HEK293 (cell line): ENCODE measurements around the gene FBN2.

ENCODE experiments used
- CTCF ChIA-PET: fragments of 350-600 bp; formaldehyde crosslinking; extraction: SDS; loops from one replicate; lab custom pipeline; 2021; ENCODE audit warnings: antibody characterized with exemption; lab: Yijun Ruan, JAX
- POLR2A ChIA-PET: fragments of 300-600 bp; formaldehyde crosslinking; extraction: SDS; loops from one replicate; lab custom pipeline; 2020; ENCODE audit warnings: antibody characterized with exemption, inconsistent platforms; lab: Yijun Ruan, JAX
- H3K27ac ChIP-seq: fragments of 200-500 bp; sonication (Bioruptor generic); 2 replicates; pipeline ENCODE4 v1.5.1; 2014; ENCODE audit warnings: low read depth, low read length, control low read depth, inconsistent platforms; ENCODE audit errors: extremely low read depth
- H3K36me3 ChIP-seq, 2 experiments: fragments of 200-500 bp in 1 of 2; sonication (Bioruptor generic) in 1 of 2; 1 replicate in 1 of 2; 2 replicates in 1 of 2; pipeline ENCODE4 v1.5.1; 2014 to 2017; ENCODE audit warnings: inconsistent platforms in 2 of 2, low read length in 2 of 2; ENCODE audit not compliant: control insufficient read depth in 2 of 2, insufficient read depth in 1 of 2
- H3K4me1 ChIP-seq: fragments of 200-500 bp; sonication (Bioruptor generic); 2 replicates; pipeline ENCODE4 v1.5.1; 2014; ENCODE audit warnings: mild to moderate bottlenecking, low read length, inconsistent platforms; ENCODE audit not compliant: control insufficient read depth, insufficient read depth
- H3K4me3 ChIP-seq: 2 replicates; pipeline ENCODE4 v1.5.1; 2011; ENCODE audit warnings: low read depth, mild to moderate bottlenecking, control low read depth, low read length, moderate library complexity
- H3K9me3 ChIP-seq: fragments of 200-500 bp; sonication (Bioruptor generic); 2 replicates; pipeline ENCODE4 v1.5.1; 2014; ENCODE audit warnings: low read depth, low read length, inconsistent platforms; ENCODE audit not compliant: control insufficient read depth, insufficient read depth
- KLF9 ChIP-seq: fragments of 450-650 bp; formaldehyde crosslinking; IDR thresholded peaks from 2 replicates; pipeline ENCODE4 v1.5.1; 2016; ENCODE audit warnings: missing biosample characterization, missing genetic modification characterization, low read depth
- MYNN ChIP-seq: fragments of 450-650 bp; formaldehyde crosslinking; IDR thresholded peaks from 2 replicates; pipeline ENCODE4 v1.5.1; 2016; ENCODE audit warnings: missing biosample characterization, missing genetic modification characterization, borderline replicate concordance
- REPIN1 ChIP-seq: fragments of 450-650 bp; formaldehyde crosslinking; IDR thresholded peaks from 2 replicates; pipeline ENCODE4 v1.5.1; 2017; ENCODE audit warnings: missing biosample characterization, missing genetic modification characterization, low read depth
- ZBTB17 ChIP-seq: fragments of 450-650 bp; formaldehyde crosslinking; IDR thresholded peaks from 2 replicates; pipeline ENCODE4 v1.5.1; 2016; ENCODE audit warnings: missing biosample characterization, missing genetic modification characterization
- ZEB2 ChIP-seq: fragments of 450-650 bp; formaldehyde crosslinking; IDR thresholded peaks from 2 replicates; pipeline ENCODE4 v1.5.1; 2016; ENCODE audit warnings: missing biosample characterization, missing genetic modification characterization
- ZFHX2 ChIP-seq: fragments of 450-650 bp; formaldehyde crosslinking; conservative IDR thresholded peaks from 2 replicates; pipeline ENCODE4 v1.5.1; 2016; ENCODE audit warnings: missing biosample characterization, missing genetic modification characterization
- ZNF280C ChIP-seq: fragments of 450-650 bp; formaldehyde crosslinking; IDR thresholded peaks from 2 replicates; pipeline ENCODE4 v1.5.1; 2016; ENCODE audit warnings: missing biosample characterization, missing genetic modification characterization
- ZNF311 ChIP-seq: fragments of 450-650 bp; formaldehyde crosslinking; IDR thresholded peaks from 2 replicates; pipeline ENCODE4 v1.5.1; 2017; ENCODE audit warnings: missing biosample characterization, missing genetic modification characterization, borderline replicate concordance
- ZNF416 ChIP-seq: fragments of 450-650 bp; formaldehyde crosslinking; IDR thresholded peaks from 2 replicates; pipeline ENCODE4 v1.5.1; 2016; ENCODE audit warnings: missing biosample characterization, missing genetic modification characterization
- ZNF449 ChIP-seq: fragments of 450-650 bp; formaldehyde crosslinking; IDR thresholded peaks from 2 replicates; pipeline ENCODE4 v1.5.1; 2017; ENCODE audit warnings: missing biosample characterization, mild to moderate bottlenecking, missing genetic modification characterization, moderate library complexity
- ZNF48 ChIP-seq: fragments of 450-650 bp; formaldehyde crosslinking; IDR thresholded peaks from 2 replicates; pipeline ENCODE4 v1.5.1; 2016; ENCODE audit warnings: missing biosample characterization, missing genetic modification characterization
- ZNF558 ChIP-seq: fragments of 450-650 bp; formaldehyde crosslinking; IDR thresholded peaks from 2 replicates; pipeline ENCODE4 v1.5.1; 2016; ENCODE audit warnings: missing biosample characterization, missing genetic modification characterization
- ZNF600 ChIP-seq: fragments of 450-650 bp; formaldehyde crosslinking; IDR thresholded peaks from 2 replicates; pipeline ENCODE4 v1.5.1; 2016; ENCODE audit warnings: missing biosample characterization, missing genetic modification characterization
- ZNF626 ChIP-seq: fragments of 450-650 bp; sonication (Bioruptor Pico); formaldehyde crosslinking; IDR thresholded peaks from 2 replicates; pipeline ENCODE4 v1.5.1; 2018; ENCODE audit warnings: missing biosample characterization, missing genetic modification characterization, inconsistent platforms
- ZNF777 ChIP-seq: fragments of 450-650 bp; formaldehyde crosslinking; IDR thresholded peaks from 2 replicates; pipeline ENCODE4 v1.5.1; 2017; ENCODE audit warnings: missing biosample characterization, missing genetic modification characterization, borderline replicate concordance
- TF ChIP-seq, protein P1 (sequence below): sonication (generic); formaldehyde crosslinking; IDR thresholded peaks from 2 replicates; pipeline ENCODE4 v1.8.1; 2022; ENCODE audit warnings: mild to moderate bottlenecking, moderate library complexity, missing genetic modification reagents
- TF ChIP-seq, protein P2 (sequence below): fragments of 450-650 bp; formaldehyde crosslinking; optimal IDR thresholded peaks from 2 replicates; pipeline ENCODE3; 2016; ENCODE audit warnings: missing biosample characterization, mild to moderate bottlenecking, missing genetic modification characterization
- TF ChIP-seq, protein P3 (sequence below): fragments of 450-650 bp; formaldehyde crosslinking; IDR thresholded peaks from 2 replicates; pipeline ENCODE4 v1.5.1; 2016; ENCODE audit warnings: missing biosample characterization, missing genetic modification characterization
- TF ChIP-seq, protein P4 (sequence below): IDR thresholded peaks from 2 replicates; pipeline ENCODE4 v1.6.1; 2011; ENCODE audit warnings: mild to moderate bottlenecking, low read depth, low read length, borderline replicate concordance
- TF ChIP-seq, protein P5 (sequence below): fragments of 450-650 bp; formaldehyde crosslinking; IDR thresholded peaks from 2 replicates; pipeline ENCODE4 v1.5.1; 2016; ENCODE audit warnings: missing biosample characterization, missing genetic modification characterization, low read depth

Gene FBN2

DNA sequence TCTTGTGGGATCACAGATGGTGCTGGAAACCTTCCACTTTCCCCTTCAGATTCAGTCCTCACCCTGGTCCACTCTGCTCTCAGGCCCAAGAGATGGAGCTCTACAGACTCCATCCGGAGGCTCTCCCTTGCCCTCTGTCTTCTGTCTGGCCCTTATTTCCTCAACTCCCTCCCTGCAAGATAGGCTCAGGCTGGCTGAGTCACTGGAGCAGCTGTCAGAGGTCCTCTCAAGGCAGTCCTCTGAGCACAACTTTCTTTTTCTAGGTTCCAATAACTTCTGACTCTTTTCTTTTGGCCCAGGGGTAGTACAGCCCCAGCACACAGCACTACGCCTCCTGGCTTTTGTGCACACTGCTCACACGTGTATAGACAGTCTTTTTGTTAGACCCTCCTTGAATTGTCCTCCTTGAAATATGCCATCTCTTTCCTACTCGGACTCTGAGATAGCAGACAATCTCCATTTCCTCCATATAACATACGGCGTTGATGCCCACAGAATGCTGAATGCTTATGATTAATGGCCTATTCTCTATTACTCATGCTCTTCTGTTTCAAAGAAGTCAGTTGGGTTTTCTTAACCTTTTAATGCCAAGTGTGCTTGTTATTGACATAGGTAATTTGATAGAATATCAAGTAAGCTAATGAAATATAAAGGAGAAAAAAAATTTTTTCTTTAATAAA is 261.4 kb downstream of the FBN2 start (continued):
- no peak for TF ChIP-seq ZNF280C (tag by site-specific recombination)

DNA sequence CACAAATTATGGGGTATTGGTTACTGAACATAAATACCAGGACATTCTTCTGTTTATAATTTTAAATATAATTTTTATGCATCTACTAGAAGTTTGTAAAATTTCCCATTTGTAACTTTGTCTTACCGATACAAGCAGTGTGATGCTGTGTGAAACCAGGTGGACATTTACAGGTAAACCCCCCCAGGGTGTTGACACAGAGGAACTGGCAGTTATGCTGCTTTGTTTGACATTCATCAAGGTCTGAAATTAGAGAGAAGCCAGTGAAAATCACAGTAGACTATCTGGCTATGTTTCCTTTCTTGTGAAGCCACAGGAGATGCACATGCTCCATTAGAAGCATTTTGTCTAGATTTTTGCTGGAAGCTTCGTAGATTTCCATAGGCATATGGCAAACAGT is 263.6 kb downstream of the FBN2 start:
- TF ChIP-seq ZNF449 (tag by site-specific recombination) (no peak), ZEB2 (tag by site-specific recombination) (no peak), ZNF626 (tag by site-specific recombination) (no peak), KLF9 (tag by site-specific recombination) (no peak), ZFHX2 (tag by site-specific recombination) (no peak), ZNF416 (tag by site-specific recombination) (no peak), ZBTB17 (tag by site-specific recombination) (no peak), ZNF311 (tag by site-specific recombination) (no peak), REPIN1 (tag by site-specific recombination) (no peak), ZNF558 (no peak), MYNN (no peak), ZNF600 (tag by site-specific recombination) (no peak), ZNF48 (no peak), ZNF777 (no peak)
- TF ChIP-seq, protein P1, sequence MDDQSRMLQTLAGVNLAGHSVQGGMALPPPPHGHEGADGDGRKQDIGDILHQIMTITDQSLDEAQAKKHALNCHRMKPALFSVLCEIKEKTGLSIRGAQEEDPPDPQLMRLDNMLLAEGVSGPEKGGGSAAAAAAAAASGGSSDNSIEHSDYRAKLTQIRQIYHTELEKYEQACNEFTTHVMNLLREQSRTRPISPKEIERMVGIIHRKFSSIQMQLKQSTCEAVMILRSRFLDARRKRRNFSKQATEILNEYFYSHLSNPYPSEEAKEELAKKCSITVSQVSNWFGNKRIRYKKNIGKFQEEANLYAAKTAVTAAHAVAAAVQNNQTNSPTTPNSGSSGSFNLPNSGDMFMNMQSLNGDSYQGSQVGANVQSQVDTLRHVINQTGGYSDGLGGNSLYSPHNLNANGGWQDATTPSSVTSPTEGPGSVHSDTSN: no peak
- TF ChIP-seq, protein P2, sequence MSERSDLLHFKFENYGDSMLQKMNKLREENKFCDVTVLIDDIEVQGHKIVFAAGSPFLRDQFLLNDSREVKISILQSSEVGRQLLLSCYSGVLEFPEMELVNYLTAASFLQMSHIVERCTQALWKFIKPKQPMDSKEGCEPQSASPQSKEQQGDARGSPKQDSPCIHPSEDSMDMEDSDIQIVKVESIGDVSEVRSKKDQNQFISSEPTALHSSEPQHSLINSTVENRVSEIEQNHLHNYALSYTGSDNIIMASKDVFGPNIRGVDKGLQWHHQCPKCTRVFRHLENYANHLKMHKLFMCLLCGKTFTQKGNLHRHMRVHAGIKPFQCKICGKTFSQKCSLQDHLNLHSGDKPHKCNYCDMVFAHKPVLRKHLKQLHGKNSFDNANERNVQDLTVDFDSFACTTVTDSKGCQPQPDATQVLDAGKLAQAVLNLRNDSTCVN (tag by site-specific recombination): no peak
- TF ChIP-seq, protein P3, sequence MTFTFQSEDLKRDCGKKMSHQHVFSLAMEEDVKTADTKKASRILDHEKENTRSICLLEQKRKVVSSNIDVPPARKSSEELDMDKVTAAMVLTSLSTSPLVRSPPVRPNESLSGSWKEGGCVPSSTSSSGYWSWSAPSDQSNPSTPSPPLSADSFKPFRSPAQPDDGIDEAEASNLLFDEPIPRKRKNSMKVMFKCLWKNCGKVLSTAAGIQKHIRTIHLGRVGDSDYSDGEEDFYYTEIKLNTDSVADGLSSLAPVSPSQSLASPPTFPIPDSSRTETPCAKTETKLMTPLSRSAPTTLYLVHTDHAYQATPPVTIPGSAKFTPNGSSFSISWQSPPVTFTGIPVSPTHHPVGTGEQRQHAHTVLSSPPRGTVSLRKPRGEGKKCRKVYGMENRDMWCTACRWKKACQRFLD (tag by site-specific recombination): no peak
- TF ChIP-seq, protein P4, sequence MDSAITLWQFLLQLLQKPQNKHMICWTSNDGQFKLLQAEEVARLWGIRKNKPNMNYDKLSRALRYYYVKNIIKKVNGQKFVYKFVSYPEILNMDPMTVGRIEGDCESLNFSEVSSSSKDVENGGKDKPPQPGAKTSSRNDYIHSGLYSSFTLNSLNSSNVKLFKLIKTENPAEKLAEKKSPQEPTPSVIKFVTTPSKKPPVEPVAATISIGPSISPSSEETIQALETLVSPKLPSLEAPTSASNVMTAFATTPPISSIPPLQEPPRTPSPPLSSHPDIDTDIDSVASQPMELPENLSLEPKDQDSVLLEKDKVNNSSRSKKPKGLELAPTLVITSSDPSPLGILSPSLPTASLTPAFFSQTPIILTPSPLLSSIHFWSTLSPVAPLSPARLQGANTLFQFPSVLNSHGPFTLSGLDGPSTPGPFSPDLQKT: no peak
- TF ChIP-seq, protein P5, sequence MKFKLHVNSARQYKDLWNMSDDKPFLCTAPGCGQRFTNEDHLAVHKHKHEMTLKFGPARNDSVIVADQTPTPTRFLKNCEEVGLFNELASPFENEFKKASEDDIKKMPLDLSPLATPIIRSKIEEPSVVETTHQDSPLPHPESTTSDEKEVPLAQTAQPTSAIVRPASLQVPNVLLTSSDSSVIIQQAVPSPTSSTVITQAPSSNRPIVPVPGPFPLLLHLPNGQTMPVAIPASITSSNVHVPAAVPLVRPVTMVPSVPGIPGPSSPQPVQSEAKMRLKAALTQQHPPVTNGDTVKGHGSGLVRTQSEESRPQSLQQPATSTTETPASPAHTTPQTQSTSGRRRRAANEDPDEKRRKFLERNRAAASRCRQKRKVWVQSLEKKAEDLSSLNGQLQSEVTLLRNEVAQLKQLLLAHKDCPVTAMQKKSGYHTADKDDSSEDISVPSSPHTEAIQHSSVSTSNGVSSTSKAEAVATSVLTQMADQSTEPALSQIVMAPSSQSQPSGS (tag by site-specific recombination): no peak
- ChIA-PET CTCF (interaction anchor here (0.6 kb wide), 1 partner anchor 1390 kb away, joined by 3 read pairs; no protein-coding TSS in a partner anchor), POLR2A (no interaction called here)
- no peaks in the 10 kb centered on the region for H3K4me1 ChIP-seq
- no peak overlapping the region for H3K4me3 ChIP-seq
- H3K27ac ChIP-seq: no peak overlapping the region
- H3K9me3 ChIP-seq: no peaks in the 10 kb centered on the region
- H3K36me3 ChIP-seq: peaks cover 17 to 53% of the 10 kb centered on the region in 2 experiments; a peak in 2 of 3 replicates
